ENCODE results near the gene TRERF1.
"Not testable (repeated sequence)": the region's sequence is repeated elsewhere in the genome, so short reads cannot be mapped to it uniquely, and the experiment has no call there.

The TRERF1 gene

GRCh38 chr6:42194056-42194455, 257.7 kb downstream of the TRERF1 start:
- no peak for DNase-seq

- no peak for DNase-seq
These were observed 258.2 kb downstream of the TRERF1 start for GRCh38 chr6:42193491-42193894.

- not testable (repeated sequence) for DNase-seq
These were observed 259.3 kb downstream of the TRERF1 start for GRCh38 chr6:42192385-42192784.

- DNase-seq, result no peak
These were observed 261.1 kb downstream of the TRERF1 start for GRCh38 chr6:42190554-42191183.

GRCh38 chr6:42188406-42188805, 263.3 kb downstream of the TRERF1 start:
- DNase-seq, result no peak

- DNase-seq, result no peak
These were observed 266.1 kb downstream of the TRERF1 start for GRCh38 chr6:42185597-42185996.

GRCh38 chr6:42184475-42184874, 267.3 kb downstream of the TRERF1 start:
- no peak for DNase-seq

GRCh38 chr6:42182101-42182500, 269.6 kb downstream of the TRERF1 start:
- DNase-seq, result no peak

GRCh38 chr6:42179945-42180313, 271.8 kb downstream of the TRERF1 start:
- DNase-seq, result no peak

- no peak for DNase-seq
These were observed 272.3 kb downstream of the TRERF1 start for GRCh38 chr6:42179261-42179944.

GRCh38 chr6:42177514-42178364, 274.0 kb downstream of the TRERF1 start:
- peak in 3 of 51 donors; percentile 2 to 15 (median 7) for DNase-seq

GRCh38 chr6:42176981-42177380, 274.7 kb downstream of the TRERF1 start:
- no peak for DNase-seq

- DNase-seq, result no peak
These were observed 275.9 kb downstream of the TRERF1 start for GRCh38 chr6:42175860-42176259.

All from hypothalamus (tissue), 51 donors.